ENCODE measurements around the gene DAPK2. TPM values are rescaled to one million over a fixed set of nuclear protein-coding genes. Genes with fewer than 3 reads are reported as not detected.

DAPK2 gene
- total RNA-seq, 2 donors from 2014 or later = 0.76 to 8.1 TPM

GRCh38 chr15:63893866-63894661 is 152.2 kb downstream of the DAPK2 start:
- no peak overlapping the region for H3K27ac Mint-ChIP-seq
- H3K4me3 Mint-ChIP-seq = peak overlapping the region; percentile 22

GRCh38 chr15:63892794-63893441 is 153.4 kb downstream of the DAPK2 start:
- Mint-ChIP-seq H3K36me3 (no peaks in the 10 kb centered on the region), H3K27ac (peak overlapping the region; percentile 15 to 36), H3K27me3 (peaks cover 0 to 6% of the 10 kb centered on the region in 2 donors), H3K4me1 (ENCODE audit: low read depth in 2 of 2) (peaks cover 60 to 64% of the 10 kb centered on the region in 2 donors), H3K9me3 (no peaks in the 10 kb centered on the region), H3K4me3 (peak overlapping the region; percentile 64)
- peak; percentile 87 to 90 for ATAC-seq
- DNase-seq (ENCODE audit: low spot score) = peak; percentile 92

More at GRCh38 chr15:63893866-63894661, 152.2 kb downstream of the DAPK2 start:
- no peak for ATAC-seq
- Mint-ChIP-seq H3K27me3 (peaks cover 0 to 4% of the 10 kb centered on the region in 2 donors), H3K36me3 (no peaks in the 10 kb centered on the region), H3K4me1 (ENCODE audit: low read depth in 2 of 2) (peaks cover 68 to 72% of the 10 kb centered on the region in 2 donors), H3K9me3 (no peaks in the 10 kb centered on the region)
- DNase-seq (ENCODE audit: low spot score) = no peak

- H3K27ac Mint-ChIP-seq = peak overlapping the region; percentile 17 to 36
- no peaks in the 10 kb centered on the region for H3K9me3 Mint-ChIP-seq
- peak overlapping the region; percentile 61 for H3K4me3 Mint-ChIP-seq
- peaks cover 0 to 6% of the 10 kb centered on the region in 2 donors for H3K27me3 Mint-ChIP-seq
- peaks cover 50 to 53% of the 10 kb centered on the region in 2 donors for H3K4me1 Mint-ChIP-seq (ENCODE audit: low read depth in 2 of 2)
- no peaks in the 10 kb centered on the region for H3K36me3 Mint-ChIP-seq
- DNase-seq (ENCODE audit: low spot score) = no peak
- no peak for ATAC-seq
Measured at GRCh38 chr15:63891768-63892133, 154.5 kb downstream of the DAPK2 start.

- no peaks in the 10 kb centered on the region for H3K9me3 Mint-ChIP-seq
- H3K36me3 Mint-ChIP-seq = no peaks in the 10 kb centered on the region
- no peak for ATAC-seq
- DNase-seq (ENCODE audit: low spot score) = peak; percentile 74
- H3K4me1 Mint-ChIP-seq (ENCODE audit: low read depth in 2 of 2) = peaks cover 44 to 48% of the 10 kb centered on the region in 2 donors
- peaks cover 0 to 6% of the 10 kb centered on the region in 2 donors for H3K27me3 Mint-ChIP-seq
- peak overlapping the region; percentile 17 to 36 for H3K27ac Mint-ChIP-seq
- peak overlapping the region; percentile 61 for H3K4me3 Mint-ChIP-seq
Measured at GRCh38 chr15:63891079-63891767, 155.1 kb downstream of the DAPK2 start.

- H3K27ac Mint-ChIP-seq = no peak overlapping the region
- no peaks in the 10 kb centered on the region for H3K9me3 Mint-ChIP-seq
- H3K36me3 Mint-ChIP-seq = no peaks in the 10 kb centered on the region
- ATAC-seq (no peak), DNase-seq (ENCODE audit: low spot score) (no peak)
- peaks cover 38 to 42% of the 10 kb centered on the region in 2 donors for H3K4me1 Mint-ChIP-seq (ENCODE audit: low read depth in 2 of 2)
- peaks cover 0 to 3% of the 10 kb centered on the region in 2 donors for H3K27me3 Mint-ChIP-seq
- H3K4me3 Mint-ChIP-seq = no peak overlapping the region
Measured at GRCh38 chr15:63890617-63891016, 155.7 kb downstream of the DAPK2 start.

- Mint-ChIP-seq H3K36me3 (no peaks in the 10 kb centered on the region), H3K27ac (no peak overlapping the region), H3K9me3 (no peaks in the 10 kb centered on the region), H3K4me3 (no peak overlapping the region), H3K27me3 (peaks cover 0 to 3% of the 10 kb centered on the region in 2 donors), H3K4me1 (ENCODE audit: low read depth in 2 of 2) (peaks cover 30 to 34% of the 10 kb centered on the region in 2 donors)
- no peak for DNase-seq (ENCODE audit: low spot score)
- ATAC-seq = no peak
Measured at GRCh38 chr15:63889831-63890230, 156.5 kb downstream of the DAPK2 start.

GRCh38 chr15:63888823-63889222 is 157.5 kb downstream of the DAPK2 start:
- Mint-ChIP-seq H3K4me3 (no peak overlapping the region), H3K4me1 (ENCODE audit: low read depth in 2 of 2) (peaks cover 27 to 31% of the 10 kb centered on the region in 2 donors)

GRCh38 chr15:63888146-63888545 is 158.1 kb downstream of the DAPK2 start:
- H3K4me3 Mint-ChIP-seq = no peak overlapping the region
- no peaks in the 10 kb centered on the region for H3K36me3 Mint-ChIP-seq
- no peaks in the 10 kb centered on the region for H3K9me3 Mint-ChIP-seq
- peaks cover 0 to 3% of the 10 kb centered on the region in 2 donors for H3K27me3 Mint-ChIP-seq
- H3K4me1 Mint-ChIP-seq (ENCODE audit: low read depth in 2 of 2) = peaks cover 20 to 24% of the 10 kb centered on the region in 2 donors
- no peak overlapping the region for H3K27ac Mint-ChIP-seq
- ATAC-seq (no peak), DNase-seq (ENCODE audit: low spot score) (no peak)

More at GRCh38 chr15:63888823-63889222, 157.5 kb downstream of the DAPK2 start:
- no peak for DNase-seq (ENCODE audit: low spot score)
- Mint-ChIP-seq H3K9me3 (no peaks in the 10 kb centered on the region), H3K27ac (no peak overlapping the region), H3K36me3 (no peaks in the 10 kb centered on the region), H3K27me3 (peaks cover 0 to 3% of the 10 kb centered on the region in 2 donors)
- ATAC-seq = no peak

DNA sequence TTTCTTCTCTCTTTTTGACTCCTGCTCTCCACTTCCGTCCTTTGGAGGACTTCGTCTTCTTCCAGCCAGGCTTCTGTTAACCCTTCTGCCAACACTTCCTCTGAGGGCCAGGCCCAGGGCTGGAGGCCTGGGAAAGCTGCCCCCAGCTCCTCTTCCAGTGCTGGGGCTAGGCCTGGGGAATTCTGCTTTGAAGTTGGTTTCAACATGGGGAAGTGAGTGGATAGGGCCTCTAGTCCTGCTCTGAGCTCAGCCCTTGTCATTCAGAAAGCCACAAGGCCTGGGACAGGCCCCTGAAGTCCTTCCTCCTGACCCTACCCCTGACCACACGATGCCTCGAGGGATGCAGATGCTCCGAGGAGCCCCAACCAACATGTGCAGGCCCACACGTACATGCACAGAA is 158.7 kb downstream of the DAPK2 start:
- ATAC-seq = no peak
- Mint-ChIP-seq H3K27me3 (peaks cover 0 to 3% of the 10 kb centered on the region in 2 donors), H3K4me3 (no peak overlapping the region), H3K9me3 (no peaks in the 10 kb centered on the region), H3K4me1 (ENCODE audit: low read depth in 2 of 2) (peaks cover 15 to 19% of the 10 kb centered on the region in 2 donors), H3K27ac (peak overlapping the region in 1 of 2 donors; percentile 47), H3K36me3 (no peaks in the 10 kb centered on the region)
- no peak for DNase-seq (ENCODE audit: low spot score)

DNA sequence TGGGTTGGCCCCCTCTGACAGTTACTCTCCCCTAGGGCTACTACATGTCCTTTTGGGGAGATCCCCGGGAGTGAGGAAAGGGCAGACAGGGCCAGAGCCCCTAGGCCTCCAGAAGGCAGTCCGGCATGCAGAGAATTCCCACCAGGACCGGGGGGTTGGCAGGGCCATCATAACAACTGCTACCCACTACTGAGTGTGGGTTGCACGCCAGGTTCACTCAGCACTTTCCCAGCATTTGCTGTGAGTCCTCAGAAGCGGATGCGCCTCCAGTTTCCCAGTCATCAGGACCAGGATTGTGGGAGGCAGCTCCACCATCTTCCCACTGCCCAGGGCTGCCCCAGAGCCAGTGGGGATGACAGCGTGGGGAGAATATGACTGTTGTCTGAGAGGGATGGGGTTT is 161.3 kb downstream of the DAPK2 start:
- no peak overlapping the region for H3K4me3 Mint-ChIP-seq
- no peaks in the 10 kb centered on the region for H3K36me3 Mint-ChIP-seq
- no peaks in the 10 kb centered on the region for H3K9me3 Mint-ChIP-seq
- peaks cover 0 to 3% of the 10 kb centered on the region in 2 donors for H3K27me3 Mint-ChIP-seq
- no peak overlapping the region for H3K27ac Mint-ChIP-seq
- DNase-seq (ENCODE audit: low spot score) = no peak
- ATAC-seq = no peak
- H3K4me1 Mint-ChIP-seq (ENCODE audit: low read depth in 2 of 2) = peaks cover 0 to 2% of the 10 kb centered on the region in 2 donors

DNA sequence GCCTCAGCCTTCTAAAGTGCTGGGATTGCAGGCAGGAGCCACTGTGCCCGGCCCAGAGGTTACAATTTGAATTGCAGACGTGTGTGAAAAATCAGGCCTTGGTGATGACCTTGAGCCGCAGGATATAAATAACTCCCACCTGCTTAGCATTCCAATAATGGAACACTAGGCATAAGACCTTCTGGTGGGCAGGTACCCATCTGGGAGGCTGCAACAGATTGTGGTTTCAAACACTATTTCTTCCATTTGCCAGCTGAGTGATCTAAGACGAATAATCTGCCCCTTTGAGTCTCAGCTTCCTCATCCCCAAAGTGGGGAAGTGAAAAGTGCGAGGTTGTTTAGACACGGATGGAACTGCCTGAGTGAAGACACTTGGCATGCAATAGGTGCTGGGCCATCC is 164.9 kb downstream of the DAPK2 start:
- ATAC-seq (no peak), DNase-seq (ENCODE audit: low spot score) (no peak)
- Mint-ChIP-seq H3K27ac (peak overlapping the region in 1 of 2 donors; percentile 53), H3K9me3 (no peaks in the 10 kb centered on the region), H3K4me3 (no peak overlapping the region), H3K36me3 (no peaks in the 10 kb centered on the region), H3K27me3 (no peaks in the 10 kb centered on the region), H3K4me1 (ENCODE audit: low read depth in 2 of 2) (peaks cover 0 to 2% of the 10 kb centered on the region in 2 donors)

DNA sequence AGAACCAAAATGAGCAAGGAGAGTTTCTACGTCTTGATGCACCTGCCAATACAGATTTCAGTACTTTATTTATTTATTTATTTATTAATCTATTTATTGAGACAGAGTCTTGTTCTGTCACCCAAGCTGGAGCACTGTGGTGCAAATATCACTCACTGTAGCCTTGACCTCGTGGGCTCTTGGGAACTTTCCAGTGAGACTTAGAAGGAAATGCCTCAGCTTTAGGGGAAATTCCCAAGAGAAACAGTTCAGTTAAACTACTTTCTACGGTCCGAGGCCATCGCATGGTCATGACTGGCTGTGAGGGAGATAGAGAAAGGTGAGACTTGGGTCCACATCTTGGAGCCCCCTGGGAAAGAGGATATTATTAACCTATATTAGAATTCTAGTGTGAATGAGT is 165.5 kb downstream of the DAPK2 start:
- ATAC-seq (no peak), DNase-seq (ENCODE audit: low spot score) (no peak)
- Mint-ChIP-seq H3K27ac (peak overlapping the region in 1 of 2 donors; percentile 50), H3K9me3 (no peaks in the 10 kb centered on the region), H3K4me1 (ENCODE audit: low read depth in 2 of 2) (peaks cover 0 to 2% of the 10 kb centered on the region in 2 donors), H3K36me3 (no peaks in the 10 kb centered on the region), H3K27me3 (no peaks in the 10 kb centered on the region), H3K4me3 (no peak overlapping the region)

DNA sequence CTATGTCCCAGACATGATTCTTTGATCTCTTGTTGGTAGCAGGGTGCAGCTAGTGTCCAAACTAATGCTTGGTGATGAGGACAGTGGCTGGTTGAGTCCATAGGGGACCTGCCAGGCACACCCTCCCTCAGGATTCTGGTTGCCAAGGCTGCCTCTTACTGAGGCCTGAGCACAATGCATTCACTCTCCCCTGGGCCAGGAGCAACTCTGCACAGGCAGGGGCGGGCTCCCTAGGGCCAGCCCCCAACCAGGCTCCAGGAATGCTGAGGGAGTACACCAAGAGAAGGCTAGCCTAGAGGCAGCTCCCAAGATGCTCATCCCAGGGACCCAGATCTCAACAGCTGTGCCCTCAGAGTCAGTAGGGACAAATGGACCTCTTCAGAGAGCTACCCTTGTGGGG is 166.3 kb downstream of the DAPK2 start:
- Mint-ChIP-seq H3K9me3 (no peaks in the 10 kb centered on the region), H3K4me1 (ENCODE audit: low read depth in 2 of 2) (peaks cover 0 to 2% of the 10 kb centered on the region in 2 donors), H3K27me3 (no peaks in the 10 kb centered on the region), H3K27ac (no peak overlapping the region), H3K4me3 (no peak overlapping the region), H3K36me3 (no peaks in the 10 kb centered on the region)
- ATAC-seq = no peak
- DNase-seq (ENCODE audit: low spot score) = no peak

Data from natural killer cell treated with Interleukin-12 subunit alpha and Interleukin-12 subunit beta and Interleukin-15 and Interleukin-18, amount 100 ng/mL, for 72 hours (primary cell).